Nucleus accumbens (tissue), 56 donors: ENCODE measurements around the gene DNAJC30.
"Not testable (repeated sequence)": the region's sequence is repeated elsewhere in the genome, so short reads cannot be mapped to it uniquely, and the experiment has no call there.

Source experiments
- DNase-seq, 56 donors: peaks; one replicate each; lab custom pipeline; 2025; lab: John Stamatoyannopoulos, UW

DNAJC30 gene

GRCh38 chr7:73683056-73683787 is at the start of gene DNAJC30, which contains the start of gene BUD23:
TSS of gene DNAJC30 (minus strand) at chr7:73683453. CDS start at chr7:73683423, 30 bp downstream.
TSS of gene BUD23 (plus strand) at chr7:73683597. CDS start at chr7:73683626, 29 bp downstream.
- peak; percentile 25 to 97 (median 93) for DNase-seq

- DNase-seq = no peak
Measured at GRCh38 chr7:73732397-73732796, 49.1 kb upstream of the DNAJC30 start.

GRCh38 chr7:73730485-73730884 is 47.2 kb upstream of the DNAJC30 start:
- DNase-seq = no peak

- no peak for DNase-seq
Measured at GRCh38 chr7:73728551-73728950, 45.3 kb upstream of the DNAJC30 start.

- no peak for DNase-seq
Measured at GRCh38 chr7:73727952-73728351, 44.7 kb upstream of the DNAJC30 start.

- no peak for DNase-seq
Measured at GRCh38 chr7:73726083-73726466, 42.8 kb upstream of the DNAJC30 start.

GRCh38 chr7:73723813-73724212 is 40.6 kb upstream of the DNAJC30 start:
- no peak for DNase-seq

- DNase-seq = no peak
Measured at GRCh38 chr7:73722785-73723184, 39.5 kb upstream of the DNAJC30 start.

GRCh38 chr7:73722182-73722581 is 38.9 kb upstream of the DNAJC30 start:
- DNase-seq = not testable (repeated sequence)

- peak in 49 of 56 donors; percentile 6 to 82 (median 43) for DNase-seq
Measured at GRCh38 chr7:73721377-73721817, 38.1 kb upstream of the DNAJC30 start.

- DNase-seq = not testable (repeated sequence)
Measured at GRCh38 chr7:73720443-73720842, 37.2 kb upstream of the DNAJC30 start.

GRCh38 chr7:73719806-73720169 is 36.5 kb upstream of the DNAJC30 start:
- DNase-seq = peak in 1 of 56 donors; percentile 18

- peak in 46 of 56 donors; percentile 18 to 73 (median 49) for DNase-seq
Measured at GRCh38 chr7:73718905-73719805, 35.9 kb upstream of the DNAJC30 start, which contains the start of gene STX1A. TSS of gene STX1A (minus strand) at chr7:73719669. CDS start at chr7:73719631, 38 bp downstream.

GRCh38 chr7:73718438-73718881 is 35.2 kb upstream of the DNAJC30 start:
- DNase-seq = no peak

GRCh38 chr7:73717991-73718405 is 34.7 kb upstream of the DNAJC30 start:
- no peak for DNase-seq

- DNase-seq = no peak
Measured at GRCh38 chr7:73717025-73717807, 34.0 kb upstream of the DNAJC30 start.

- no peak for DNase-seq
Measured at GRCh38 chr7:73716318-73716890, 33.2 kb upstream of the DNAJC30 start.

GRCh38 chr7:73715648-73716317 is 32.5 kb upstream of the DNAJC30 start:
- DNase-seq = no peak

GRCh38 chr7:73713319-73713718 is 30.1 kb upstream of the DNAJC30 start:
- not testable (repeated sequence) for DNase-seq
